Measurements from ENCODE around the gene WWC2.
A peak's percentile ranks its signal among the peaks of the same experiment; 100 is the strongest.

Gene WWC2

DNA sequence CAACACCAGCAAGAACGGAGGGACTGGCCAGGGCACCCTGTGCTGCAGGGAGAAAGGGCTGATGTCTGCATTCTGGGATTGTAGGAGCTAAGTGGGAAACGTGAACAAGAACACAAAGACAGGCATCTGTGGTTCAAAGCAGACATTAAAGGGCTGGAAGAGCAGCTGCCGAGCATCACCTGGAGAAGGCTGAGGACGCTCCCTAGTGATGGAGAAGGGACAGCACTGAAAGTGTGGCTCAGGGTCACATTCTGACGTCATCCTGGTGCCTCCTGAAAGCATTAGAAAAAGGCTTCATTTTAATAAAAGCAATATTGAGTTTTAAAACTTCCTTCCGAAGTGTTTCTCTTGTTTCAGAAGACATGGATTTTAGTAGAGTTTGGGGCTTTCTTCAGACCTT lies 158.8 kb downstream of the WWC2 start:
- Histone ChIP-seq H3K9ac (ENCODE audit: low read depth, low read length, poor library complexity, severe bottlenecking) (no peak overlapping the region), H3K9me3 (ENCODE audit: insufficient read depth, low read depth, low read length) (no peaks in the 10 kb centered on the region), H4K20me1 (ENCODE audit: insufficient read depth, low read length, poor library complexity, severe bottlenecking) (no peaks in the 10 kb centered on the region), H3K4me1 (ENCODE audit: insufficient read depth, low read length, poor library complexity, severe bottlenecking) (peaks cover 8% of the 10 kb centered on the region), H3K4me2 (ENCODE audit: low read depth, low read length, poor library complexity, severe bottlenecking) (no peak overlapping the region), H2AFZ (ENCODE audit: low read length) (no peak overlapping the region), H3K27me3 (ENCODE audit: insufficient read depth, low read length, poor library complexity, severe bottlenecking) (no peaks in the 10 kb centered on the region), H3F3A (ENCODE audit: low read depth) (no peaks in the 10 kb centered on the region), H3K79me2 (ENCODE audit: insufficient read depth, low read length) (no peaks in the 10 kb centered on the region), H3K36me3 (ENCODE audit: insufficient read depth, low read length) (no peaks in the 10 kb centered on the region), H3K9me2 (replicated peaks; ENCODE audit: low read depth, low read length) (no peaks in the 10 kb centered on the region), H3K4me3 (ENCODE audit: low read length, poor library complexity, severe bottlenecking) (no peak overlapping the region)
- no peak for TF ChIP-seq EZH2phosphoT487 (IDR thresholded peaks at IDR 0.05; ENCODE audit: borderline replicate concordance)
- TF ChIP-seq, protein P1, sequence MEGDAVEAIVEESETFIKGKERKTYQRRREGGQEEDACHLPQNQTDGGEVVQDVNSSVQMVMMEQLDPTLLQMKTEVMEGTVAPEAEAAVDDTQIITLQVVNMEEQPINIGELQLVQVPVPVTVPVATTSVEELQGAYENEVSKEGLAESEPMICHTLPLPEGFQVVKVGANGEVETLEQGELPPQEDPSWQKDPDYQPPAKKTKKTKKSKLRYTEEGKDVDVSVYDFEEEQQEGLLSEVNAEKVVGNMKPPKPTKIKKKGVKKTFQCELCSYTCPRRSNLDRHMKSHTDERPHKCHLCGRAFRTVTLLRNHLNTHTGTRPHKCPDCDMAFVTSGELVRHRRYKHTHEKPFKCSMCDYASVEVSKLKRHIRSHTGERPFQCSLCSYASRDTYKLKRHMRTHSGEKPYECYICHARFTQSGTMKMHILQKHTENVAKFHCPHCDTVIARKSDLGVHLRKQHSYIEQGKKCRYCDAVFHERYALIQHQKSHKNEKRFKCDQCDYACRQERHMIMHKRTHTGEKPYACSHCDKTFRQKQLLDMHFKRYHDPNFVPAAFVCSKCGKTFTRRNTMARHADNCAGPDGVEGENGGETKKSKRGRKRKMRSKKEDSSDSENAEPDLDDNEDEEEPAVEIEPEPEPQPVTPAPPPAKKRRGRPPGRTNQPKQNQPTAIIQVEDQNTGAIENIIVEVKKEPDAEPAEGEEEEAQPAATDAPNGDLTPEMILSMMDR (conservative IDR thresholded peaks at IDR 0.05; ENCODE audit: low read length), result no peak

DNA sequence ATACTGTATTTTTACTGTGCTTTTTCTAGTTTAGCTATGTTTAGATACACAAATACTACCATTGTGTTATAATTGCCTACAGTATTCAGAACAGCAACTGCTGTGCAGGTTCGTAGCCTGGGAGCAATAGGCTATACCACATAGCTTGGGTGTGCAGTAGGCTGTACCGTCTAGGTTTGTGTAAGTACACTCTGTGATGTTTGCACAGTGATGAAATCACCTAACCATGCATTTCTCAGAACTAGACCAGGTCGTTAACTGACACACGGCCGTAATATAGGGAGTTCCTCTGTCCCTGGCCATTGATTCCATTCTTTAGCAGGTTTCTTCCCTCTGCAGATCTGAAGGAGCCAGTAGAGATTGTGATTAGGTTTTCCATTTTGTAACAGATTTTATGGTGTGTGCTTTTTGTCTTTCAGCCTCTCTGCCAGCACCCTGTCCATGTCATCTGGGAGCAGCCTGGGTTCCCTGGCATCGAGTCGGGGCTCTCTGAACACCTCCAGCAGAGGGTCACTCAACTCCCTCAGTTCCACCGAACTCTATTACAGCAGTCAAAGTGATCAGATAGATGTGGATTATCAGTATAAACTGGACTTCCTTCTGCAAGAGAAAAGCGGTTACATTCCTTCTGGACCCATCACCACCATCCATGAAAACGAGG lies 161.6 kb downstream of the WWC2 start:
- Histone ChIP-seq H3K9ac (ENCODE audit: low read depth, low read length, poor library complexity, severe bottlenecking) (no peak overlapping the region), H3F3A (ENCODE audit: low read depth) (no peaks in the 10 kb centered on the region), H3K36me3 (ENCODE audit: insufficient read depth, low read length) (no peaks in the 10 kb centered on the region), H3K9me2 (replicated peaks; ENCODE audit: low read depth, low read length) (no peaks in the 10 kb centered on the region), H3K4me2 (ENCODE audit: low read depth, low read length, poor library complexity, severe bottlenecking) (no peak overlapping the region), H3K4me3 (ENCODE audit: low read length, poor library complexity, severe bottlenecking) (no peak overlapping the region), H3K4me1 (ENCODE audit: insufficient read depth, low read length, poor library complexity, severe bottlenecking) (peaks cover 3% of the 10 kb centered on the region), H3K79me2 (ENCODE audit: insufficient read depth, low read length) (no peaks in the 10 kb centered on the region), H4K20me1 (ENCODE audit: insufficient read depth, low read length, poor library complexity, severe bottlenecking) (no peaks in the 10 kb centered on the region), H3K9me3 (ENCODE audit: insufficient read depth, low read depth, low read length) (no peaks in the 10 kb centered on the region), H3K27me3 (ENCODE audit: insufficient read depth, low read length, poor library complexity, severe bottlenecking) (no peaks in the 10 kb centered on the region), H2AFZ (ENCODE audit: low read length) (no peak overlapping the region)
- no peak for TF ChIP-seq EZH2phosphoT487 (IDR thresholded peaks at IDR 0.05; ENCODE audit: borderline replicate concordance)
- TF ChIP-seq, protein P1 (conservative IDR thresholded peaks at IDR 0.05; ENCODE audit: low read length), result no peak

DNA sequence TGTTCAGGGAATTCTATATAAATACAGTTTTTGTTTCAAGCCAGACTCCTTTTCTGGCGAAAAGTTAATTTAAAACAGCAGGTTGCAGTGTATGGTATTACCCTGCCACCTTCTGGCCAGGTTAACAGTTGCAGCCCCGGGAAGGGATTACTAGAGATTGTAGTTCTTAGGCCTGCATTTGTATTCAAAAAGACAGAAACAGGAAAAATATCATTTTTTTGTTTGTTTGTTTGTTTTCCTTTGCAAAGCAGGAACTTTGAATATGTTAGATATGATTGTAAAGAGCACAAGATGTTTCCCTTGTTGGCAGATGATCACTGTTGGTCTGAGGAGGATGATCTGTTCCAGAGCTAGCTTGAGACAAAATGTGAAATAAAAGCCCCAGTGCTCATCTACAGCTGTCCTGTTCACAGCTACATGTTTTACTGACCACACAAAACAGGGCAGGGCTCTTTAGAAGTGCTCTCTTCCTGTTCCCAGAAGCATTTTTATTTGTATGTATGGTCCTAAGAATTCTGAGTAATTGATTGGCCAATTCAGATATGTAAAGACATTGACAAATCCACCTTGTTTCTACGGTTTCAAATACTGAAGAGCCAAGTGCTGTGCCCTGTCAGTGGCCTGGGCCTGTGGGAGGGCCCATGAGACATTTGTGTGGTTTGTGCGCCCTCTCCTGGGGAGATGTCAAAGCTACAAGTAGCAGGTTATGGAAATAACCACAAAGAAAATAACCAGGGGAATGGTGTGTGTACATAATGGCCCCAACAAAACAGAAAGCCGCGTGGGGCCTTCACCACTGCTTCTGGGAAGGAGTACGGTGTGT lies 163.1 kb downstream of the WWC2 start:
- H3K4me2 ChIP-seq (ENCODE audit: low read depth, low read length, poor library complexity, severe bottlenecking), result peak overlapping the region; percentile 37
- H4K20me1 ChIP-seq (ENCODE audit: insufficient read depth, low read length, poor library complexity, severe bottlenecking), result no peaks in the 10 kb centered on the region
- no peak overlapping the region for H3K4me3 ChIP-seq (ENCODE audit: low read length, poor library complexity, severe bottlenecking)
- H3K36me3 ChIP-seq (ENCODE audit: insufficient read depth, low read length), result no peaks in the 10 kb centered on the region
- H2AFZ ChIP-seq (ENCODE audit: low read length), result peak overlapping the region; percentile 83
- H3K9ac ChIP-seq (ENCODE audit: low read depth, low read length, poor library complexity, severe bottlenecking), result no peak overlapping the region
- no peaks in the 10 kb centered on the region for H3F3A ChIP-seq (ENCODE audit: low read depth)
- TF ChIP-seq, protein P1 (conservative IDR thresholded peaks at IDR 0.05; ENCODE audit: low read length), result peak; percentile 82
- no peak for TF ChIP-seq EZH2phosphoT487 (IDR thresholded peaks at IDR 0.05; ENCODE audit: borderline replicate concordance)
- no peaks in the 10 kb centered on the region for H3K9me2 ChIP-seq (replicated peaks; ENCODE audit: low read depth, low read length)
- H3K27me3 ChIP-seq (ENCODE audit: insufficient read depth, low read length, poor library complexity, severe bottlenecking), result no peaks in the 10 kb centered on the region
- no peaks in the 10 kb centered on the region for H3K9me3 ChIP-seq (ENCODE audit: insufficient read depth, low read depth, low read length)
- no peaks in the 10 kb centered on the region for H3K79me2 ChIP-seq (ENCODE audit: insufficient read depth, low read length)
- peaks cover 3% of the 10 kb centered on the region for H3K4me1 ChIP-seq (ENCODE audit: insufficient read depth, low read length, poor library complexity, severe bottlenecking)

All from Loucy (cell line).